Cerebellar nuclear complex (tissue), 1 donor: ENCODE data around the gene SLC12A7.
"Not testable (repeated sequence)": the region's sequence is repeated elsewhere in the genome, so short reads cannot be mapped to it uniquely, and the experiment has no call there.

Experiments used
- DNase-seq, 2 experiments: peaks; one replicate each; lab custom pipeline; 2025; lab: John Stamatoyannopoulos, UW

The SLC12A7 gene

DNA sequence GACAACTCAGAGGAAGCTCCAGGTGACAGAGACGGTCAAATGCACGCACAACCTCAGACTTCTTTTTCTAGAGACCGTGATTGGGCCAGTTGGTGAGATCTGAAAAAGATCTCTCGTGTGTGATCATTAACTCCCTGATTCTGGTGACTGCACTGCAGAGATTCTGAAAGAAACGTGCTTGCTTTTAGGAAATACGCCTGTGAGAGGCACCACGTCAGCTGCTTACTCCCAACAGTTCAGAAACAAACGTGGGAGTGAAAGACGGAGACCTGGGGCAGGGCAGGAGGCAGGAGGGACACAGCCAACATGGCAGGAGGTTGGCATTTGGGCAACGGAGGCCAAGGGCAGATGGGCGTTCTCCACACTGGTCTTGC lies 15.9 kb downstream of the SLC12A7 start:
- no peak for DNase-seq

DNA sequence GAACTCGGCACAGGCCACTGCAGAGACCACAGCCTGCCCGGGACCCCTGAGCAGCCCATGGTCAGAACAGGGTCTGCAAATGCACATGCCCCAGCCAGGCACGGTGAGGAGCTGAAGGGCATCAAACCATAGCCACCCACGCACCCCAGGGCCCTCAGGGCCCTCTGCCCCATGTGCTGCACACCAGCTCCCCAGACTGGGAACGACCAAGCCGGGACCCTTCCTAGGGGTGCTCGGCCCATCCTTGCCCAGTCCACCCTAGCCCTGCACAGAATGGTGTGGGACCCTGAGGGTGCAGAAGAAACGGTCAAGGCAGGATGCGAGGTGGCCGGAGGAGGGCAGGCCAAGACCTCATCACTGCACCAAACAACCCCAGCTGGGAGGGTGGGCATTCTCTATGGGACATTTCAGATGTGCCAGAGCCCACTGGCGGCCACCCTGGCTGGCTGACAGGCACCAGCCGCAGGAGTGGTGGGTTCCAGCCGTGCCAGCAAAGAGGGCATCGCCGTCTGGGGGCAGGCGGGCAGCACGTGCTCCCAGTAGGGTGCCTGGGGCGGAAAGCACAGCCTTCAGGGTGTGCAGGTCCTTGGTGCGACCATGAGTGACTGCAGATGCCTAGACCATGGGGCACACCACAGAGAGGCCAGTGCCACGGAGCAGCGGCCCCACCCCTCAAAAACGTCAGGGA lies 16.4 kb downstream of the SLC12A7 start:
- DNase-seq = no peak

DNA sequence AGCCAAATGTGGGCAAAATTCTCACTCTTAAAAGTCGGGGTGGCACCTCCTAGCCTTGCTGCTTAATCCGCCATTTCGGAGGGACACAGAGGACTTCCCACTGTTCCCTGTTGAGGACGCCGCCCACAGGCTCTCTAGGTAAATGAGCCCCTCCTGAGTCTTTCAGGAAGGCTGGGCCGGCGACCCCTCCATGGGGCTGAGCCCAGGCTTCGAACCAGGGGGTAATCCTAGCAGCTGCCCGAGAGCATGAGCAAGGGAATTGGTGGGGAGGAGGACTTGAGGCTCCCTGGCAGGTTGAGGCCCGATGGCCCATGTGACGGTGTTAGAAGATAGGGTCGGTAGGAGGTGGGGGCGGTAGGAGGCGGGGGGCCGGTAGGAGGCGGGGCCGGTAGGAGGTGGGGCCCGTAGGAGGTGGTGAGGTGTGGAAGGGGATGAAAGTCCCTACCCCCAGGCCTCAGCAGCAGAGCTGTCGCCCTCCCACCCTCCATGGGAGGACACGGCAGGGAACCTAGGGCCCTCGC lies 17.1 kb downstream of the SLC12A7 start:
- DNase-seq = no peak

DNA sequence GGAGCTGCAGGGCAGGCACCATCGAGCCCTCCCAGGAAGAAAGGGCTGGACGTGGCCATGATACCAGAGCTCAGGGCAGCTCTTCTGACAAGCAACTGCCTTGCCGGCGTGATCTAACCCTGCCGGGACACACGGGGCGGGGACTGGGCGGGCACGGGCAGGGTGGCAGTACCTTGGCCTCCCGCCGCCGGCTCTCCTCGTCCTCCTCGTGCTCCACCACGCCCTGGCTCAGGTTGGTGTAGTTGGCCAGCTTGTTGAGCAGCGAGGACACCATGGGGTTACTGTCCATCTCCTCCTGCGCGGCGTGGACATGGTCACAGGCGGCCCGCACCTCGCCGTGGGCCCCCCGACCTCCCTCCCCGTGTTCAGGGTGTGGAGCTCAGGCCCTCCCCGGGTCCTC lies 18.5 kb downstream of the SLC12A7 start:
- no peak for DNase-seq

DNA sequence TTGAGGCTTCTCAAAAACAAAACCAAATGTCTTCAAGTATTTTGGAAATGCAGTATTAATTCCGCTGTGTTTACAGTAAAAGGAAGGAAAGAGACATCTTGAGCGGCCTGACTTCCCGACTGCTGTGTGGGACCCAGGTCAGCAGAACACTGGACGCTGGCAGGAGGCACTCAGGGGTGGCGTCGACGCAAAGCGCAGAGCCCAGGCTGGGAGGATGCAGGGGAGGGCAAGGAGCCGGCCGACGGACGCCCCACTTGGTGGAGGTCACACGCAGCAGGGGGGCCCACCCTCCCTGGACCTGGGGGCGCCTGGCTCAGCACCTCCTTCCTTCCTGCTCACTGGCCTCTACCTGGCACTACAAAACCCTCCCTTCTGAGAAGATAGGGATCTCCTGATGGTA lies 19.7 kb downstream of the SLC12A7 start:
- no peak for DNase-seq

DNA sequence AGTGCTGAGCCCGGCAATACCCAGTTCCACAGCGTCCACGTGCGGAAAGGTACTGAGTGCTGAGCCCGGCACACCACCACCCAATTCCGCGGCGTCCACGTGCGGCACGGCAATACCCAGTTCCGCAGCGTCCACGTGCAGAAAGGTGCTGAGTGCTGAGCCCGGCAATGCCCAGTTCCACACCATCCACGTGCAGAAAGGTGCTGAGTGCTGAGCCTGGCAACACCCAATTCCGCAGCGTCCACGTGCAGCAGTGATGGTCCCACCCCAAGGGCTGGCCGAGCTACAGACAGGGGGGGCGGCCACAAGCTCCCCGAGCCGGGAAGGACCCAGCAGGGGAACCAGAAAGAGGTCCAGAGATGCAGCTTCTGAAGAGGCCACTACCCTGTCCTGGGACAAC lies 20.2 kb downstream of the SLC12A7 start:
- DNase-seq = no peak

DNA sequence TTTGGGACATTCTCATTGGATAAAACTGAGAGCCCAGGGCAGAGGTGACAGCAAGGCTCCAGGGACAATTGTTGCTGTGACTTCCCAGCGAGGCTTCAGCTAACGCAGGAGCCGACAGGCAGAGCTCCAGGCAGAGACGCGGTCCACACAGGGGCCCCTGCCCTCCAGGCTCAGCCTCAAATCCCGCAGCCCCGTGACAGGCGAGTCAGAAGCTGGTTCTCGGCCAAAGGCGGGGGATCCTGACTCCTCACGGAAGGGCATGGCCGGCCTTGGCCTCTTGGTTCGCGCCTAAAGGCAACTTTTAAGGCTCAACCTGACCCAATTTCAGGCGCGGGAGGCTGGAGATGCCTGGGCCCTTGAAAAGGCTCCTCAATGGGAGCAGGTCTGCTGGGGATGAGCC lies 21.3 kb downstream of the SLC12A7 start:
- DNase-seq = no peak

DNA sequence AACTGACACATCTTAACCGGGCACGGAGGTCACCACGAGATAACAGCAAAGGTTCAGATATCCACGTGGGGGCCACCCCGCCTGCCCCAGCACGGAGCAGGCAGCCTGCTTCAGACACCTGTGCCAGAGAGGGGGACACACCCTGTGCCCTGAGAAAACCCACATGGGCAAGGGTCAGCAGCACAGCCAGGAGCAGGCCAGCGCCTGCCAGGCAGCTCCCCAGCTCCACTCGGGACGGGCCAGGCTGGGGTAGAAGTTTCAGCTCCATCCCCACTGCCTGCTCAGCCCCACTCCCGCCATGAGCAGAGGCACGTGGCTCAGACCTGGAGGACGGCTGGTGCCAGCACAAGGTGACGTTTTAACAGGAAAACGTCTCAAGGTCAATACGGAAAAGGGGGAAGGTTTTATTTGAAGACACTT lies 22.2 kb downstream of the SLC12A7 start:
- DNase-seq = no peak

DNA sequence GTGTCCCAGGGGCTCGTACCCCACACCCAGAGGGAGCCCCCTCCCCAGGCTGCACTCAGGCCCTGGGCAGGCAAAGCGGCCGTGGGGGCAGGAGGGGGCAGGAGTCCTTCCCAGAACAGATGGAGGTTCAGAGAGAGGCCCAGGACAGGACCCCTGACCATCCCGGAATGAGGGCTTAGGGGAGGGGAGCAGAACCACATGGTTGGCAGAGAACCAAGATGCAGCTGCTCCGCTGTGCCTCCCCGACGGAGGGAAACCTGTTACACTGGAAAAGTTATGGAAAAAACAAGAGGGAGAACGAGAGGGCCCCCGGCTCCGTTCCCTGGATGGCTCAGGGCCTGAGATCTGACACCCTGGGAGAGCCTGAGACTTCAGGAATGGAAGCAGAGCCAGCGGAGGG lies 22.7 kb downstream of the SLC12A7 start:
- DNase-seq = no peak

DNA sequence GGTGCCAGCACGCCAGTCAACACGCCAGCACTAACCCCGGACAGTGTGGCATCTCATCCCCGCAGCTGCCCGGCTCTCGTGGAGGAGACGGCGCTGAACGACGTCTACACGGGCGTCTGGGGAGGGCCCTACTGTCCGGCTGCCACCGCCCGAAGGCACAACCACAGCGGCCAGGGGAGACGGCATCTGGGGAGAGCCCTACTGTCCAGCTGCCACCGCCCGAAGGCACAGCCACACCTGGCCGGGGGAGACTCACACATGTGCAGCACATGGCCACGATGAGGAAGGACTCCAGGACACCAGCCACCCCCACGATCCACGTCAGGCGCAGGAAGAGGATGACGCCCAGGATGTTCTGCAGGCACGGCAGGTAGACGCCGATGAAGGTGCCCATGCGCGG lies 23.1 kb downstream of the SLC12A7 start:
- no peak for DNase-seq

DNA sequence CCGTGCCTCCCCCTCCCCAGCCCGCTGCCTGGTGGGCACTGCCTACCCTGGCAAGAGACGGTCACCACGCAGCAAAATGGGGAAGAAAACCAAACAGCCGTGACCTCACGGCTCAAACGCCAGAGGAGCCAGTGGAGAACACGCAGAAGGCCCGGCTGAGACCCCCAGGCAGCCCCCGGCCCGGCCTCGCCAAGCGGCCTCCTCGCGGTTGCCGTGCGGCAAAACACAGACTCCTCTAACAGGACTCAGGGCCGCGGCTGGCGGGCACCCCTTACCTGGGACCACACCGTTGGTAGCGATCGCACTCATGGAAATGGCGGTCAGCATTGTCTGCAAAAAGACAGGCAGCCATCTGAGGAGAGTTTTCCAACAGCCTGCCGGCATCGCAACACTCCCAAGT lies 23.8 kb downstream of the SLC12A7 start:
- no peak for DNase-seq

DNA sequence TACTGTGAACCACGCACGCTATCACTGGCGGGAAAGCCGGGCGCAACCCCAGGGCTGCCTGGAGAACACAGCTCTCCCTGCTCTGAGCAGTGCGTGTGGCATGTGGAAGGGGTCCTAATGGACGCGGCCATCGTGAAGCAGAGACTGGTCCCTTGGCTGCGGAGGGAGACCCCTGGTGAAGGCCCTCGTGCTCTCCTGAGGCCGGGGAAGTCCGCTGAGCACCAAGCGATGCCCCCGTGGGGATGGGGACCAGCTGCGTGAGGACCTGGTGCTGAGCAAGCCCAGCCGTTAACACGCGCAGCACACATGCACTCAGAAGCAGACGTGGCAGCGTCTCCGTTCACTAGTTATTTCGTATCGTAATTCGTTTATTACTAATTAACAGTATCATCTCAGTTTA lies 24.4 kb downstream of the SLC12A7 start:
- DNase-seq = no peak

DNA sequence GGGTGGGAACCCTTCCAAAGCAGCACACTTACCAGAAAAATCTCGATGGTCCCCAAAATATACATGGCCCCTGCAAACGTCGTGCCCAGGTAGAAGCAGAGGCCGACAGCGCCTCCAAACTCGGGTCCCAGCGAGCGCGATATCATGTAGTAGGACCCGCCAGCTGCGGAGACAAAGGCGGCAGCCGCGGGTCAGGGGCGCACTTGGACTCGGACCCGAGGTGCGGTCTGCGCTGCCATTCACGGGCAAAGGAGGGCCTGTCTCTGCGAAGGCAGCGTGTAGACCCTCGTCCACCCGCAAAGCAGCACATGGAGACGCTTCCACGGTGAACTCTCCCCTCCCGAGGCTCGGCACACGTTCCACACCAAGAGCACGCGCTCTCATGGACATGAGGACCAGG lies 25.0 kb downstream of the SLC12A7 start:
- DNase-seq = no peak

DNA sequence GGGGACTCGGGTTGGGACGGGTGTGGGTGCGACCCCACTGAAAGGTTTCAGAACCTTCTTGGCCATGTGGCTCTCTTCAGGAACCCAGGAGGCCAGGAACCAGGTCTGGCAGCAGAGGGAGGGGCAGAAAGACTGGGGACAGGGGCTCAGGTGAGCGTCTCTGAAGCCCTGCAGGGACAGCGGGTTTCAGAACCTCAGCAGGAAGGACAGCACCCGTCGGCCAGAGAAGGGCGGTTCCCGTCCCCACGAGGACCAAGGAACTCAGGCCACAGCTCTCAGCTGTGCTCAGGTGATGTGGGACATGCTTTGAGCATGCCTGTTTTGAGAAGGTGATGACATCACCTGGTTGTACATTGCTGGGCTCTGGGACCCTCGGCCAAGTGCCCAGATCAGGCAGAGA lies 25.7 kb downstream of the SLC12A7 start:
- DNase-seq = no peak

DNA sequence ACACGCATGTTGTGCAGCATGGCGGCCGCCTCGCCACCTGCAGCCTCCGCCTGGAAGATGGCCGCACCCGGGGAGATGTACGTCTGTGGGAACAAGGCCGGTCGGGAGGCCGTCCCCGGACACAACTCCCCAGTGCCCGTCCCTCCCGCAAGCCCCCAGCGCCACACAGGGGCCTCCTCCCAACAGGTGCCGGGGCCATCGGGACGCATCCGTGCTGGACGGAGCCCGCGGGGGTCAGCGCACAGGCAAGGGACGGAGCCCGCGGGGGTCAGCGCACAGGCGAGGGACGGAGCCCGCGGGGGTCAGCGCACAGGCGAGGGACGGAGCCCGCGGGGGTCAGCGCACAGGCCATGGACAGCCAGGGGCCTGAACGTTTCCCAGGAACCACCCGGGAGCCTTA lies 26.5 kb downstream of the SLC12A7 start:
- DNase-seq = no peak

DNA sequence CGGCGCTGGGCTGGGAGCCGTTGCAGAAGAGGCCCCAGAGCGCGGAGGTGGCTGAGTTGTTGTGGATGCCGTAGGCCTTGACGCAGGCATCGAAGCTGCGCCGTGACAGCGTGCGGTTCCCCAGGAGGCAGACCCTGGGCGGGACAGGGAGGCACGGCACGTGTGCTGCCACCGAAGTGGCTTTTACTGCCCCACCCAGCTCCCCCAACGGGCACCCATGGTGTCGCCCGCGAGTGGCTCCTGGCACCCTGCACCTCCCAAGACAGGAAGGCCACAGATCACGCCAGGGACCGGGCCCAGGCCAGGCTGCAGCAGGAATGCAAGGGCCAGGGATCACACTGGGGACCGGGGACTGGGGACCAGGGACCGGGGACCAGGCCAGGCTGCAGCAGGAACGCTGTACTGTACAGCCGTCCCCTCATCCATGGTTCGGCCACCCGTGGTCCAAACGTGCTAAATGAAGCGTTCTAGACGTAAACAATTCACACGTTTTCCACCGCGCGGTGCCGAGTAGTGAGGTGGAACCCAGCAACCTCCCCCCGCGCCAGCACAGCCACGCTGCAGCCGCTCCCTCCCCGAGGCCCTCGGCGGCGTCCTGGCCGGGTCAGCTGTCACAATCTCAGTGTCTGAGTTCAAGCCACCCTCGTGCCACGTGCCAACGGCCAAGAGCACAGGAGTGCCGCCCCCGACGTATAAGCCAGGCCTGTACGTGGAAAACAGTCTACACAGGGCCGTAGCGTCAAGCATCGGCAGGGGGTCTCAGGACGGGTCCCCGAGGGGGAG lies 27.8 kb downstream of the SLC12A7 start:
- no peak for DNase-seq

DNA sequence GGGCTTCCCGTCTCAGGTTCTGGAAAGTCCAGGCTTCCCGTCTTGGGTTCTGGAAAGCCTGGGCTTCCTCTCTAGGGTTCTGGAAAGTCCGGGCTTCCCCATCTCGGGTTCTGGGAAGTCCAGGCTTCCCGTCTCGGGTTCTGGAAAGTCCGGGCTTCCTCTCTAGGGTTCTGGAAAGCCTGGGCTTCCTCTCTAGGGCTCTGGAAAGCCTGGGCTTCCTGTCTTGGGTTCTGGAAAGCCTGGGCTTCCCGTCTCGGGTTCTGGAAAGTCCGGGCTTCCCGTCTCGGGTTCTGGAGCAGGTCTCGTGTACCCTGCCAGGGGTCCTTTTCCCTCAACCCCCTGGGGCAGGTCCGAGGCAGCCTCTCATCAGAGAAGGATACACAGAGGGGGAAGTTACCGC lies 28.8 kb downstream of the SLC12A7 start:
- DNase-seq = not testable (repeated sequence)

DNA sequence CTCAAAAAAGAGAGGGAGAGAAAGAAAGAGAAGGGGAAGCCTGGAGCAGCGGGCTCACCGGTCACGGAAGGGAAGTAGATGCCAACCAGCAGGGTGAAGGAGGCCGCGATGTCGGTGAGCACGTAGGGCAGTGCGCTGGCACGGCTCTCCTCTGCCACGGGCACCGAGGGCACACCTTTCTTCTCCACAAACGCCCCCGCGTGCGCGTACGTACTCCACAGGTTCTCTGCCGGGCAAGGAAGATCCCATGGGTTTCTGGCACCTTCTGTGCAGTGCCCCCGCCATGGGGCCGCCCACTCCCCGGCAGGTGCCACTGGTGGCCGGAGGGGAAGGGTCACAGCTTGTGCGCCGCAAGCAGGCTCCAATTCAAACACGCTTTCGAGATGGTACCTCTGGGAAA lies 30.3 kb downstream of the SLC12A7 start:
- DNase-seq = no peak

DNA sequence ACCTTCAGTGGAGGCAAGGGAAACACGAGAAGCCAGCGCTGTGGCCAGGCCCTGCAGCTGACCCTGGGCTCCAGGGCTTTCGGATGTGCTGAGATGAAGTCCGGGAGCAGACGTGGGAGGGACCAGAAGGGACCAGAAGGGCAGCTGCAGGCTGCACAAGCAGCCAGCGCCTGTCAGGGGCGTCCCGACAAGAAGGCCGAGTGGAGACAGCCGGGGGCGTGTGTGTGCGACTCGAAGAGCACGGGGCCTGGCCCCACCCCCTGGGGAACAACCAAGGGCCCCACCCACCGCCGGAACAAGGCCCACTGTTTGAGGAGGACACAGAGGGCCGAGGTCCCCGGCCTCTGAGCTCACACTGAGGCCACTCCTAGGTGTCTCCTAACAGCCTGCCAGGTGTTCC lies 31.4 kb downstream of the SLC12A7 start:
- DNase-seq = no peak

DNA sequence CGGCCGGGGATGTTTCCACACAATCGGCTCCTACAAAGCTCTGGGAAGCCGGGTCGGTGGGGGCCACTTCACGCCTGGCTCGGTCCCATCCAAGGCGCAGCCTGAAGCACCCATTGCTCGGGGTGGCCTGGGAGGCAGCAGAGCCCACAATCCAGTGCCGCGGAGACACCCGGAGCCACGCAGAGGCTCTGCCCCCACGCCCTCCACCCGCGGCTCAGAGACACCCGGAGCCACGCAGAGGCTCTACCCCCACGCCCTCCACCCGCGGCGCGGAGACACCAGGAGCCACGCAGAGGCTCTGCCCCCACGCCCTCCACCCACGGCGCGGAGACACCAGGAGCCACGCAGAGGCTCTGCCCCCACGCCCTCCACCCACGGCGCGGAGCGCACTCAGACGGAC lies 31.9 kb downstream of the SLC12A7 start:
- no peak for DNase-seq

DNA sequence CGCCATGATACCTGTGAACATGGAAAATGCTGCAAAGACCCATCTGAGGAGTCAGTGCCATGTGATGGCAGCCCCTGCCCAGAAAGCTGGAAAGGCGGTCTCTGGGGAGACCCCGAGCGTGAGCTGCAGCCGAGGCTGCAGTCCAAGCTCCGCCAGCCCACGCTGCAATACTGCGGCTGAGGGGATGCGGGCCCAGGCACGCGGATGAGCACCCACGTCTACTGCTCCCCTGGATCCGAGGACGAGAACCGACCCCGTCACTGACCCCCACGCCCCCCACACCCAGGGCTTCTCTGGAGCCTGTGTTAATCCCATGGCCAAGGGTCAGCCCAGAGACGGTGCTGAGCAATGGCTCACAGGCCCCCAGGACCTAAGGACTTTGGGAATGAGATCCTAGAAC lies 32.4 kb downstream of the SLC12A7 start:
- DNase-seq = no peak

DNA sequence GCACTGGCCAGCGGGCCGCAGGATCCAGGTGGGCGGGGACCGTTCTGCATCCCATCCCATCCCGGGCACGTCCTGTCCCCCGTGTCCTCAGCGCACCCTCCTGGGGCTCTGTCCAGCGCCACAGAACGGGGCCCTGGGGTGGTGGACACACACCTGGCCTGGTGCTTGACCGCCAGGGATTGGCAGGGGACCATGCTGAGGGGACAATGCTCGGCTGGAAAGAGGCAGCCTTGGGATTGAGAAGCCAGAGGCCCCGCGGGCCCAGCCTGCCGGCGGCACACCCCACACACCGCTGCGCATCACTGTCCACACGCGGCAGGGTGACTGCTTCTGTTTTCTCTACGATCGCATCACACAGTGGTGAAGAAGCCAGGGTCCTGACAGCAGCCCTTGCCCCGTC lies 33.0 kb downstream of the SLC12A7 start:
- DNase-seq = no peak

DNA sequence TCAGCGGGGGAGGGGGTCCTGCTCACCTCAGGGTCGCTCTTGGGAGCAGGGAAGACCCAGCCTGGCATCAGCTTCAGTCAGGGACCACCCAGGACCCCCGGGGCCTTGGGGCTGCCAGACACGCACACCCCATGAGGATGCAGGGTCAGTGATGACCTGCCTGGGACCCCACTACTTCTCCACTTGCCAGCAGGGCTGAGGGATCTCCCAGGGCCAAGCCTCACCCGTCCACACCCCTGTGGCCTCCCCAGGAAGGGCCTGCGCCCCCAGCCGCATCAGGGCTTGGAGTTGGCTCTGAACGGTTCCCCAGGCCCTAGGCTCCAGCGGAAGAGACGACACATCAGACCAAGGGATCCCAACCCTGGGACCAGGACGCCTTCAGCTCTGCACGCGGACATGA lies 33.7 kb downstream of the SLC12A7 start:
- no peak for DNase-seq
